ENCODE results near the gene APOL4. TPM values are rescaled to one million over a fixed set of nuclear protein-coding genes. Genes with fewer than 3 reads are reported as not detected.

APOL4 gene
- total RNA-seq, 1 donor from 2014 or later, result 15.0 TPM

DNA sequence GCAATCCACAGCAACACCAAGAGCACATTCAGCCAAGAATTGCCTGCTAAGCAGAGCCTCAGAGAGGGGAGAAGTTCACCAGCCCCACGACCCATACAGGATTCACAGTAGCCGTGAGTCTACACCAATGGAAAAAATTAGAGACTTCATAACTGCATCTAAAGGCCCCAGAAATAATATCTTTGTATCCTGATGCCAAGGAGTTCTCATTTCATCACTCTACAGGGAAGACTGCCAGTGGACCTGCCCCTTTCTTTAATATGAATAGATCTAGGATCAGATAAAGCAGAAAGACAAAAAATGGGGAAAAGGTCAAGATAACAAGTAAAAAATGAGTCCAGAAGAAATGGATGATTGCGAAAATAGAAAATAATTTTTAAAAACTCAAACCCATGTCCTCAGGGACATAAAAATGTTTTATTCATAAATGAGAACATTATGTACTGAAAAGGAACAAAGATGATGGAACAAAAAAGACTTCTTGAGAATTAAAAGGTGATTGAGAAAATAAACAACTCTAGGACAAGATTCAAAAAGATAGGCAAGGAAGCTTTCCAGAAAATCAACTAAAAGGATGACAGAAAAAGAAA is 50.5 kb downstream of the APOL4 start:
- Mint-ChIP-seq H3K36me3 (peaks cover 7% of the 10 kb centered on the region), H3K9me3 (peaks cover 9% of the 10 kb centered on the region), H3K27ac (no peak overlapping the region), H3K4me1 (peaks cover 26% of the 10 kb centered on the region), H3K4me3 (no peak overlapping the region), H3K27me3 (ENCODE audit: low read depth) (no peaks in the 10 kb centered on the region)
- no peak for DNase-seq (ENCODE audit: low spot score in 2 of 2, unreplicated experiment in 2 of 2)
- TF ChIP-seq, protein P1, sequence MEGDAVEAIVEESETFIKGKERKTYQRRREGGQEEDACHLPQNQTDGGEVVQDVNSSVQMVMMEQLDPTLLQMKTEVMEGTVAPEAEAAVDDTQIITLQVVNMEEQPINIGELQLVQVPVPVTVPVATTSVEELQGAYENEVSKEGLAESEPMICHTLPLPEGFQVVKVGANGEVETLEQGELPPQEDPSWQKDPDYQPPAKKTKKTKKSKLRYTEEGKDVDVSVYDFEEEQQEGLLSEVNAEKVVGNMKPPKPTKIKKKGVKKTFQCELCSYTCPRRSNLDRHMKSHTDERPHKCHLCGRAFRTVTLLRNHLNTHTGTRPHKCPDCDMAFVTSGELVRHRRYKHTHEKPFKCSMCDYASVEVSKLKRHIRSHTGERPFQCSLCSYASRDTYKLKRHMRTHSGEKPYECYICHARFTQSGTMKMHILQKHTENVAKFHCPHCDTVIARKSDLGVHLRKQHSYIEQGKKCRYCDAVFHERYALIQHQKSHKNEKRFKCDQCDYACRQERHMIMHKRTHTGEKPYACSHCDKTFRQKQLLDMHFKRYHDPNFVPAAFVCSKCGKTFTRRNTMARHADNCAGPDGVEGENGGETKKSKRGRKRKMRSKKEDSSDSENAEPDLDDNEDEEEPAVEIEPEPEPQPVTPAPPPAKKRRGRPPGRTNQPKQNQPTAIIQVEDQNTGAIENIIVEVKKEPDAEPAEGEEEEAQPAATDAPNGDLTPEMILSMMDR (IDR thresholded peaks at IDR 0.05; ENCODE audit: unreplicated experiment), result no peak

DNA sequence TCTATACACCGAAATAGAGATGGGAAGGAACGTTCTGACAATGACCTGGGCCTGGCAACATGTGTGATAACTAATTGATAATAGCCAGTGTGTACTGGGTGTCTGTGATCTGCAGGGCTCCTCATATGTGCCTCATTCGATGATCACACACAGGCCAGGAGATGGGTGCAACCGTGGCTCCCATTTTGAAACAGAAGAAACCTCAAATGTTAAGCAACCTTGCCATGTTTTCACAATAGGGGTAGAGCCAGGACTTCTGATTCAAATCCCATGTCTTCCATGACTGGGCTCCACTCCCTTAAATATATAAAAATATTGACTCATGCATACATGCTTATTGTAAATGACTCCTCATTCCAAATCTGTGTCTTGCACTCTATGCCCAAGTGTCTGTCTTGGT is 52.2 kb downstream of the APOL4 start:
- Mint-ChIP-seq H3K9me3 (peaks cover 9% of the 10 kb centered on the region), H3K27me3 (ENCODE audit: low read depth) (no peaks in the 10 kb centered on the region), H3K4me1 (peaks cover 18% of the 10 kb centered on the region), H3K4me3 (no peak overlapping the region), H3K27ac (no peak overlapping the region), H3K36me3 (peaks cover 7% of the 10 kb centered on the region)
- no peak for DNase-seq (ENCODE audit: low spot score in 2 of 2, unreplicated experiment in 2 of 2)
- TF ChIP-seq, protein P1 (IDR thresholded peaks at IDR 0.05; ENCODE audit: unreplicated experiment), result no peak

DNA sequence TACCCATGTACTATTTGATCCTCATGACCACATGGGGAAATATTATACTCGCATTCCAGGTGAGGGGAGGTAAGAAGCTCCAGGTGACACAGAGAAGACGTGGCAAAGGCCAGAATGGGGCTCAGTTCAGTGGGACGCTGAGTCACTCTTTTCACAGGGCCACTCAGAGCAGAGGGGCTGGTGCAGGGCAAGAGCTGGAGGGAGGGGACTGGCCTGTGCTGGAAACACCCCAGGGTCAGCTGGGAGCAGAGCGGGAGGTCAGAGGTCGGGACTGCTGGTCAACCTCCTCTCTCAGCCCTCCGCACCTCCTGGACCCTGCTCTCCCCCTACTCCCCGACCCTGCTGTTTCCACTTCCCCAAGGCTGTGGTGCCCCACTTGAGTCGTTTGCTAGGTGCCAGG is 53.2 kb downstream of the APOL4 start:
- Mint-ChIP-seq H3K27me3 (ENCODE audit: low read depth) (peaks cover 2% of the 10 kb centered on the region), H3K4me3 (no peak overlapping the region), H3K9me3 (peaks cover 9% of the 10 kb centered on the region), H3K27ac (no peak overlapping the region), H3K36me3 (peaks cover 7% of the 10 kb centered on the region), H3K4me1 (peaks cover 8% of the 10 kb centered on the region)
- no peak for DNase-seq (ENCODE audit: low spot score in 2 of 2, unreplicated experiment in 2 of 2)
- TF ChIP-seq, protein P1 (IDR thresholded peaks at IDR 0.05; ENCODE audit: unreplicated experiment), result no peak

DNA sequence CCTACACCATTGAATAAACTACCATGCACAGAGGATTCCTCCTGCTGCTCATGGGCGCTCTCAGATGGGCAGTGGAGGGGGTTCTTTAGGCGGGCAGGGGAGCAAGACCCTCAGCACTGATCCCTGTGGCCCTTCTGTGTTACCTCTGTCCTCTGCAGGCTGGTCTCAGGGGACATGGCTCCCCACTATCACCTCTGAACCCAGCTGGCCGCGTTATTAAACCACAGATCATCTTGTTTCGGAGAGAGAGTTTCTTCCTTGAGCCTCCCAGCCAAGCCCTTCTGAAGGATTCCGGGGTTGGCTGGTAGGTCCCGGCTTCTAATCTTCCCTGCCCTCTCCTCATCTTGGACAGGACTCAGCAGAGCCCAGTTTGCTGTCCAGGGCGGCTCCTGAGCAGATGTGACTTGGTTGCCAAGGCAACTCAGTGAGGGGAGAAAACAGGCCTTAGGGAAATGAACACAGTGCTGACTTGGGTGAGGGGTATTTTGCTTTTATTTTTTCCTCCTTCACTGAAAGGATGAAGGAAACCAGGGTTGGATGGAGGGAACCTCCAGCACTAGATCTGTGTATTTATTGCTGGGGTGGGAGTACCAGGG is 54.3 kb downstream of the APOL4 start:
- TF ChIP-seq, protein P1 (IDR thresholded peaks at IDR 0.05; ENCODE audit: unreplicated experiment), result no peak
- Mint-ChIP-seq H3K36me3 (peaks cover 7% of the 10 kb centered on the region), H3K9me3 (peaks cover 7% of the 10 kb centered on the region), H3K27ac (no peak overlapping the region), H3K4me1 (peaks cover 8% of the 10 kb centered on the region), H3K4me3 (no peak overlapping the region), H3K27me3 (ENCODE audit: low read depth) (peaks cover 4% of the 10 kb centered on the region)
- DNase-seq (ENCODE audit: low spot score in 2 of 2, unreplicated experiment in 2 of 2), result no peak

DNA sequence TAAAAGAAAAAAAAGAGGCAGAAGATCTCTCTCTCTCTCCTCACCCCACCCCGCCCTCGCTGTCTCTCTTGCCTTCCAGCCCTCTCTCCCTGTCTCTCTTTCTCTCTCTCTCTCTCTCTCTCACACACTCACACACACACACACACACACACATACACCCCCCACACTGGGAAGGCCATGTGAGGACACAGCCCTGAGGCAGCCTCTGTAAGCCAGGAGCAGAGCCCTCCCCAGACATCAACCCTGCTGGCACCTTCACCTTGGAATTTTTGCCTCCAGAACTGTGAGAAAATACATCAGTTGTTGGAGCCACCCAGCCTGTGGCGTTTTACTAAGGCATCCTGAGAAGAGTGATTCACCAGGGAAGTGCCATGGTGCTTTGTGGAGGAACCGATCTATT is 55.7 kb downstream of the APOL4 start:
- peaks cover 8% of the 10 kb centered on the region for H3K4me1 Mint-ChIP-seq
- no peaks in the 10 kb centered on the region for H3K9me3 Mint-ChIP-seq
- TF ChIP-seq, protein P1 (IDR thresholded peaks at IDR 0.05; ENCODE audit: unreplicated experiment), result no peak
- no peak overlapping the region for H3K4me3 Mint-ChIP-seq
- DNase-seq (ENCODE audit: low spot score in 2 of 2, unreplicated experiment in 2 of 2), result no peak
- H3K27me3 Mint-ChIP-seq (ENCODE audit: low read depth), result peaks cover 7% of the 10 kb centered on the region
- H3K36me3 Mint-ChIP-seq, result no peaks in the 10 kb centered on the region
- H3K27ac Mint-ChIP-seq, result no peak overlapping the region

All from mesothelial cell of epicardium (in vitro differentiated cells).